ENCODE results near the gene CLASP1. TPM values are rescaled to one million over a fixed set of nuclear protein-coding genes. Genes with fewer than 3 reads are reported as not detected.

CLASP1 gene
- total RNA-seq, 2 donors from 2014 or later, result 87.0 to 88.3 TPM

- H3K36me3 Mint-ChIP-seq (ENCODE audit: low read depth), result no peaks in the 10 kb centered on the region
- no peak for TF ChIP-seq CTCF (conservative IDR thresholded peaks at IDR 0.05)
- no peaks in the 10 kb centered on the region for H3K27me3 ChIP-seq (ENCODE audit: control insufficient read depth, insufficient read depth, low read length, poor library complexity, severe bottlenecking)
- H3K36me3 ChIP-seq (ENCODE audit: control insufficient read depth, insufficient read depth, low read length), result no peaks in the 10 kb centered on the region
- H3K4me1 Mint-ChIP-seq, result no peaks in the 10 kb centered on the region
- DNase-seq, result no peak
- 87 to 93% methylated on average over 4 to 7 of the region's 7 CpGs for WGBS, 2 experiments (ENCODE audit: insufficient coverage in 1 of 2, insufficient read length in 1 of 2)
- no peaks in the 10 kb centered on the region for H3K9me3 ChIP-seq (ENCODE audit: control insufficient read depth, low read length)
- no peaks in the 10 kb centered on the region for H3K9me3 Mint-ChIP-seq
- H3K27me3 Mint-ChIP-seq (ENCODE audit: insufficient read depth), result no peaks in the 10 kb centered on the region
- H3K4me1 ChIP-seq (ENCODE audit: control insufficient read depth, insufficient read depth, low read length), result no peaks in the 10 kb centered on the region
- no peak overlapping the region for H3K4me3 ChIP-seq (ENCODE audit: low read length)
- H3K4me3 Mint-ChIP-seq, result no peak overlapping the region
- H3K9ac ChIP-seq (ENCODE audit: extremely low read depth, low read length, poor library complexity, severe bottlenecking), result no peak overlapping the region
- no peak overlapping the region for H3K27ac Mint-ChIP-seq
- H3K27ac ChIP-seq (ENCODE audit: low read depth, low read length), result no peak overlapping the region
Measured at GRCh38 chr2:121541495-121541894, 107.8 kb downstream of the CLASP1 start.

GRCh38 chr2:121539750-121540469 is 109.4 kb downstream of the CLASP1 start:
- WGBS, 2 experiments (ENCODE audit: insufficient coverage in 1 of 2, insufficient read length in 1 of 2), result 75 to 84% methylated on average over 3 to 4 of the region's 4 CpGs
- H3K9me3 ChIP-seq (ENCODE audit: control insufficient read depth, low read length), result no peaks in the 10 kb centered on the region
- no peak overlapping the region for H3K27ac Mint-ChIP-seq

GRCh38 chr2:121536850-121537557 is 112.3 kb downstream of the CLASP1 start:
- 96 to 97% methylated on average over 8 to 9 of the region's 9 CpGs for WGBS, 2 experiments (ENCODE audit: insufficient coverage in 1 of 2, insufficient read length in 1 of 2)
- no peaks in the 10 kb centered on the region for H3K27me3 ChIP-seq (ENCODE audit: control insufficient read depth, insufficient read depth, low read length, poor library complexity, severe bottlenecking)
- Mint-ChIP-seq H3K4me1 (peaks cover 19% of the 10 kb centered on the region), H3K4me3 (no peak overlapping the region), H3K9me3 (no peaks in the 10 kb centered on the region), H3K27me3 (ENCODE audit: insufficient read depth) (no peaks in the 10 kb centered on the region), H3K27ac (no peak overlapping the region), H3K36me3 (ENCODE audit: low read depth) (peaks cover 4% of the 10 kb centered on the region)
- H3K9ac ChIP-seq (ENCODE audit: extremely low read depth, low read length, poor library complexity, severe bottlenecking), result no peak overlapping the region
- no peaks in the 10 kb centered on the region for H3K36me3 ChIP-seq (ENCODE audit: control insufficient read depth, insufficient read depth, low read length)
- no peaks in the 10 kb centered on the region for H3K9me3 ChIP-seq (ENCODE audit: control insufficient read depth, low read length)
- peak overlapping the region; percentile 21 for H3K27ac ChIP-seq (ENCODE audit: low read depth, low read length)
- TF ChIP-seq CTCF (conservative IDR thresholded peaks at IDR 0.05), result no peak
- H3K4me1 ChIP-seq (ENCODE audit: control insufficient read depth, insufficient read depth, low read length), result peaks cover 4% of the 10 kb centered on the region
- DNase-seq, result no peak
- no peak overlapping the region for H3K4me3 ChIP-seq (ENCODE audit: low read length)

More at GRCh38 chr2:121539750-121540469, 109.4 kb downstream of the CLASP1 start:
- Mint-ChIP-seq H3K4me1 (no peaks in the 10 kb centered on the region), H3K9me3 (no peaks in the 10 kb centered on the region), H3K27me3 (ENCODE audit: insufficient read depth) (no peaks in the 10 kb centered on the region), H3K36me3 (ENCODE audit: low read depth) (no peaks in the 10 kb centered on the region), H3K4me3 (no peak overlapping the region)
- Histone ChIP-seq H3K27ac (ENCODE audit: low read depth, low read length) (no peak overlapping the region), H3K36me3 (ENCODE audit: control insufficient read depth, insufficient read depth, low read length) (no peaks in the 10 kb centered on the region), H3K4me1 (ENCODE audit: control insufficient read depth, insufficient read depth, low read length) (no peaks in the 10 kb centered on the region), H3K9ac (ENCODE audit: extremely low read depth, low read length, poor library complexity, severe bottlenecking) (no peak overlapping the region), H3K4me3 (ENCODE audit: low read length) (no peak overlapping the region), H3K27me3 (ENCODE audit: control insufficient read depth, insufficient read depth, low read length, poor library complexity, severe bottlenecking) (no peaks in the 10 kb centered on the region)
- no peak for DNase-seq
- TF ChIP-seq CTCF (conservative IDR thresholded peaks at IDR 0.05), result no peak
